ENCODE measurements around the gene RNF115. TPM values are rescaled to one million over a fixed set of nuclear protein-coding genes. Genes with fewer than 3 reads are reported as not detected.

Gene RNF115
- total RNA-seq, 3 donors from 2014 or later (not counting 1 experiment from before 2014, with no cell fraction given), result 26.7 to 31.8 (median 30.8) TPM

DNA sequence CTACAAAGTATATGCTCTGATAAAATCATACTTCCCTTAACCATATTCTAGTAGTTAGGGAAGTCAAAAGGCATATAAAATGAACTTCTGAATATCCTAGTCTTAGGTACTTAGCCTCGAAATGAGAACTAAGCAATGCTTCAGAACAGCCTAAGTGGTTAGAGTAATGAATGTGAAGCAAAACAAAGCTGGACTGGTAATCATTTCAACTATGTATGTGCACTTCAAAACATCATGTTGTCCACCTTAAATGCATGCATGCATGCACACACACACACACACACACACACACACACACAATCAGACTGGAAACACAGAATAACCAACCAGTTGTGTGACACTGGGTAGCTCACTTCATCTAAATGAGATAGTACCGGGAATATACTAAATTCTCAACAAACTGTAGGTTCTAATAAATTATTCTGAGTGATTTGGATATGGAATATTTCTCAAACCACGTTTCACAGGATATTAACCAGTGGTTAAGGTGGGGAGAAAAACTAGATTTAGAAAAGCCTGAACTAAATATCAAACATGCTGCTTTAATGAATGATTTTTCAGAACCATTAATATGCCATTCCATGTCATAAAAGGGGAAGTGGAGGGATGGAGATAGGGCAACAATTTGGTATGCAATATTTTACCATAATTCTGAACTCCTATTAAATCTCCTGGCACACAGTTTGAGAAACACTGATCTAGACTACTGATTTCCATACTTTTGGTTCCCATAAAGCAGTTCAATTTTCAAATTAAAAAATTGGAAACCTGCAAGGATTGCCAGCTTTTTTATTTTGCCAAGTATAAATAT lies 19.5 kb downstream of the RNF115 start:
- Mint-ChIP-seq H3K4me1 (peaks cover 62 to 73% of the 10 kb centered on the region in 2 donors), H3K4me3 (no peak overlapping the region), H3K36me3 (no peaks in the 10 kb centered on the region), H3K27me3 (ENCODE audit: low read depth in 2 of 2) (no peaks in the 10 kb centered on the region), H3K9me3 (no peaks in the 10 kb centered on the region), H3K27ac (peak overlapping the region in 1 of 2 donors; percentile 35)
- DNase-seq (no peak), ATAC-seq (peak in 1 of 3 donors; percentile 30)
- Histone ChIP-seq H3K4me1 (ENCODE audit: control insufficient read depth, insufficient read depth, low read length) (no peaks in the 10 kb centered on the region), H3K27ac (ENCODE audit: low read length) (no peak overlapping the region), H3K36me3 (ENCODE audit: control insufficient read depth, insufficient read depth, low read length) (no peaks in the 10 kb centered on the region), H3K9me3 (ENCODE audit: control insufficient read depth, insufficient read depth, low read length) (no peaks in the 10 kb centered on the region), H3K27me3 (ENCODE audit: control insufficient read depth, insufficient read depth, low read length) (no peaks in the 10 kb centered on the region), H3K4me3 (ENCODE audit: low read length) (no peak overlapping the region)
- 45% methylated on average over 1 of the region's 3 CpGs for WGBS (ENCODE audit: insufficient coverage)
- intact Hi-C loops (cut with micrococcal nuclease), result no loop called here
- TF ChIP-seq, protein P1, sequence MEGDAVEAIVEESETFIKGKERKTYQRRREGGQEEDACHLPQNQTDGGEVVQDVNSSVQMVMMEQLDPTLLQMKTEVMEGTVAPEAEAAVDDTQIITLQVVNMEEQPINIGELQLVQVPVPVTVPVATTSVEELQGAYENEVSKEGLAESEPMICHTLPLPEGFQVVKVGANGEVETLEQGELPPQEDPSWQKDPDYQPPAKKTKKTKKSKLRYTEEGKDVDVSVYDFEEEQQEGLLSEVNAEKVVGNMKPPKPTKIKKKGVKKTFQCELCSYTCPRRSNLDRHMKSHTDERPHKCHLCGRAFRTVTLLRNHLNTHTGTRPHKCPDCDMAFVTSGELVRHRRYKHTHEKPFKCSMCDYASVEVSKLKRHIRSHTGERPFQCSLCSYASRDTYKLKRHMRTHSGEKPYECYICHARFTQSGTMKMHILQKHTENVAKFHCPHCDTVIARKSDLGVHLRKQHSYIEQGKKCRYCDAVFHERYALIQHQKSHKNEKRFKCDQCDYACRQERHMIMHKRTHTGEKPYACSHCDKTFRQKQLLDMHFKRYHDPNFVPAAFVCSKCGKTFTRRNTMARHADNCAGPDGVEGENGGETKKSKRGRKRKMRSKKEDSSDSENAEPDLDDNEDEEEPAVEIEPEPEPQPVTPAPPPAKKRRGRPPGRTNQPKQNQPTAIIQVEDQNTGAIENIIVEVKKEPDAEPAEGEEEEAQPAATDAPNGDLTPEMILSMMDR (IDR thresholded peaks at IDR 0.05), result no peak

DNA sequence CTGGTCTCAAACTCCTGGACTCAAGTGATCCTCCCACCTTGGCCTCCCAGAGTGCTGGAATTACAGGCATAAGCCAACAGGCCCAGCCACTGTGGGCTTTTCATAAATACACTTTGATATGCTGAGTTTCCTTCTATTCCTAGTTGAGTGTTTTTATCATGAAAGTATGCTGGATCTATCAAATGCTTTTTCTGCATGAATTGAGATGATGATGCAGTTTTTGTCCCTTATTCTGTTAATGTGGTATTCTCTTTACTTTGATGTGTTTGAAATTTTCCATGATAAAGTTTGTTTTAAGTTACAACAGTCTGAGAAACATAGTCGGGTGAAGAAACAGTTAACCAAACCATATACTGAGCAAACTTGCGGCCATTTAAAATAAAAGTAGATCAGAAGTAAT lies 24.1 kb downstream of the RNF115 start:
- Mint-ChIP-seq H3K27ac (peak overlapping the region in 1 of 2 donors; percentile 25), H3K9me3 (peaks cover 5 to 10% of the 10 kb centered on the region in 2 donors), H3K36me3 (peaks cover 12% of the 10 kb centered on the region), H3K4me3 (no peak overlapping the region), H3K4me1 (peaks cover 46 to 62% of the 10 kb centered on the region in 2 donors), H3K27me3 (ENCODE audit: low read depth in 2 of 2) (no peaks in the 10 kb centered on the region)
- DNase-seq, result no peak
- TF ChIP-seq, protein P1 (IDR thresholded peaks at IDR 0.05), result no peak
- no peak for ATAC-seq
- intact Hi-C loops (cut with micrococcal nuclease), result no loop called here
- Histone ChIP-seq H3K9me3 (ENCODE audit: control insufficient read depth, insufficient read depth, low read length) (peaks cover 13% of the 10 kb centered on the region), H3K27ac (ENCODE audit: low read length) (no peak overlapping the region), H3K4me1 (ENCODE audit: control insufficient read depth, insufficient read depth, low read length) (peaks cover 5% of the 10 kb centered on the region), H3K36me3 (ENCODE audit: control insufficient read depth, insufficient read depth, low read length) (no peaks in the 10 kb centered on the region), H3K4me3 (ENCODE audit: low read length) (no peak overlapping the region), H3K27me3 (ENCODE audit: control insufficient read depth, insufficient read depth, low read length) (no peaks in the 10 kb centered on the region)
- WGBS (ENCODE audit: insufficient coverage), result no CpG with 5 or more reads among the region's 2 CpGs

DNA sequence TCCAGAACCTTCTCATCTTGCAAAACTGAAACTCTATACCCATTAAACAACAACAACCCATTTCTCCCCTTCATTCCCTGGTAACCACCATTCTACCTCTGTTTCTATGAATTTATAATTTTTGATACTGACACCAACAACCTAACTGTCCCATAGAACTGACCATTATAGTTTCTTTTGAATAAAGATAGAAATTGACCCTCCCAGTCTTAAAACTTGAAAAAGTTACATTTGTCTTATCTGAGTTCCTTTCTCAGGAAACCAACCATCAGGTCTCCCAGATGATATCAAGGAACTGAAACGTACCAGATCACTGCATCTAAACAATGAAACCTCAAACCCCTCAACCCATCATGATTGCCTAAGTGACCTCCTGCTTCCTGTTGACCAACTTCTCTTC lies 27.1 kb downstream of the RNF115 start:
- peaks cover 5% of the 10 kb centered on the region for H3K4me1 ChIP-seq (ENCODE audit: control insufficient read depth, insufficient read depth, low read length)
- H3K27ac ChIP-seq (ENCODE audit: low read length), result no peak overlapping the region
- H3K36me3 ChIP-seq (ENCODE audit: control insufficient read depth, insufficient read depth, low read length), result no peaks in the 10 kb centered on the region
- H3K36me3 Mint-ChIP-seq, result peaks cover 12% of the 10 kb centered on the region
- intact Hi-C loops (cut with micrococcal nuclease), result no loop called here
- H3K4me3 ChIP-seq (ENCODE audit: low read length), result no peak overlapping the region
- DNase-seq, result no peak
- peaks cover 26 to 36% of the 10 kb centered on the region in 2 donors for H3K4me1 Mint-ChIP-seq
- no peaks in the 10 kb centered on the region for H3K27me3 ChIP-seq (ENCODE audit: control insufficient read depth, insufficient read depth, low read length)
- TF ChIP-seq, protein P1 (IDR thresholded peaks at IDR 0.05), result no peak
- ATAC-seq, result no peak
- 38% methylated on average over 1 of the region's 1 CpG for WGBS (ENCODE audit: insufficient coverage)
- peaks cover 5 to 10% of the 10 kb centered on the region in 2 donors for H3K9me3 Mint-ChIP-seq
- H3K4me3 Mint-ChIP-seq, result no peak overlapping the region
- no peak overlapping the region for H3K27ac Mint-ChIP-seq
- H3K9me3 ChIP-seq (ENCODE audit: control insufficient read depth, insufficient read depth, low read length), result peaks cover 13% of the 10 kb centered on the region
- H3K27me3 Mint-ChIP-seq (ENCODE audit: low read depth in 2 of 2), result no peaks in the 10 kb centered on the region
